GM23338 (cell line): ENCODE data around the gene ST8SIA6. TPM values are rescaled to one million over a fixed set of nuclear protein-coding genes. Genes with fewer than 3 reads are reported as not detected.

Experiments
- ATAC-seq: fragments of 200-7000 bp; cut with Tn5 transposase; 3 replicates; pipeline ENCODE4 v1.9.1; 2020
- DNase-seq: peaks from one replicate; pipeline ENCODE4 v3.0.0-alpha.2; 2015; ENCODE audit warnings: low spot score
- H2AFZ ChIP-seq: fragments of 200-600 bp; sonication (generic); 2 replicates; pipeline ENCODE4 v1.8.0; 2016; ENCODE audit warnings: antibody characterized with exemption, mild to moderate bottlenecking, moderate library complexity
- H3F3A ChIP-seq: fragments of 200-600 bp; sonication (generic); replicated peaks from 2 replicates; pipeline ENCODE4 v1.8.0; 2017; ENCODE audit warnings: antibody characterized with exemption, mixed run types, low read depth
- H3K27ac ChIP-seq: fragments of 200-600 bp; sonication (generic); 2 replicates; pipeline ENCODE4 v1.6.1; 2016; ENCODE audit warnings: low read depth
- H3K27me3 ChIP-seq: fragments of 200-600 bp; sonication (generic); 2 replicates; pipeline ENCODE4 v1.8.0; 2016; ENCODE audit warnings: mild to moderate bottlenecking, mixed run types, moderate library complexity; ENCODE audit not compliant: insufficient read depth
- H3K36me3 ChIP-seq: fragments of 200-600 bp; sonication (generic); 2 replicates; pipeline ENCODE4 v1.8.0; 2016; ENCODE audit warnings: mild to moderate bottlenecking; ENCODE audit not compliant: insufficient read depth
- H3K4me1 ChIP-seq: fragments of 200-600 bp; sonication (generic); 2 replicates; pipeline ENCODE4 v1.8.0; 2016; ENCODE audit warnings: mild to moderate bottlenecking, moderate library complexity; ENCODE audit not compliant: insufficient read depth
- H3K4me2 ChIP-seq: fragments of 200-600 bp; sonication (generic); 2 replicates; pipeline ENCODE4 v1.7.1; 2017; ENCODE audit warnings: mixed run types
- H3K4me3 ChIP-seq: fragments of 200-600 bp; sonication (generic); 2 replicates; pipeline ENCODE4 v1.6.1; 2016; ENCODE audit warnings: mixed run types
- H3K79me2 ChIP-seq: fragments of 200-600 bp; sonication (generic); replicated peaks from 2 replicates; pipeline ENCODE4 v1.8.0; 2017; ENCODE audit warnings: mild to moderate bottlenecking; ENCODE audit not compliant: insufficient read depth
- H3K9me2 ChIP-seq: fragments of 200-600 bp; sonication (generic); 2 replicates; pipeline ENCODE4 v1.8.0; 2017; ENCODE audit not compliant: insufficient read depth
- H4K20me1 ChIP-seq: fragments of 200-600 bp; sonication (generic); replicated peaks from 2 replicates; pipeline ENCODE4 v1.8.0; 2017; ENCODE audit warnings: mild to moderate bottlenecking; ENCODE audit not compliant: insufficient read depth
- H3K27ac Mint-ChIP-seq: 2 replicates; pipeline ENCODE4 v1.8.0; 2020; ENCODE audit warnings: inconsistent platforms, mild to moderate bottlenecking, moderate library complexity, mixed read lengths
- H3K27me3 Mint-ChIP-seq: 3 replicates; pipeline ENCODE4 v1.8.0; 2022; ENCODE audit warnings: low read depth, mild to moderate bottlenecking, moderate library complexity, mixed read lengths, inconsistent platforms; ENCODE audit not compliant: insufficient read depth, poor library complexity
- H3K36me3 Mint-ChIP-seq: 3 replicates; pipeline ENCODE4 v1.8.0; 2021; ENCODE audit warnings: low read depth, mild to moderate bottlenecking, inconsistent platforms, moderate library complexity, mixed read lengths
- H3K4me1 Mint-ChIP-seq: 3 replicates; pipeline ENCODE4 v1.8.0; 2020; ENCODE audit warnings: mild to moderate bottlenecking, inconsistent platforms, mixed read lengths
- H3K4me3 Mint-ChIP-seq: 3 replicates; pipeline ENCODE4 v1.8.0; 2021; ENCODE audit warnings: moderate library complexity, mild to moderate bottlenecking, inconsistent platforms, mixed read lengths
- H3K9me3 Mint-ChIP-seq: 3 replicates; pipeline ENCODE4 v1.8.0; 2020; ENCODE audit warnings: moderate library complexity, mild to moderate bottlenecking, inconsistent platforms, mixed read lengths
- CREB1 ChIP-seq: fragments of 250-450 bp; sonication (Bioruptor Pico); IDR thresholded peaks from 2 replicates; pipeline ENCODE4 v1.5.0; 2020; ENCODE audit warnings: low read depth, mild to moderate bottlenecking, moderate library complexity
- EZH2 ChIP-seq: fragments of 200-600 bp; sonication (generic); IDR thresholded peaks from one replicate; pipeline ENCODE4 v1.8.0; 2017; ENCODE audit warnings: antibody characterized with exemption, mild to moderate bottlenecking, low read depth; ENCODE audit not compliant: unreplicated experiment
- EZH2phosphoT487 ChIP-seq: fragments of 200-600 bp; sonication (generic); IDR thresholded peaks from one replicate; pipeline ENCODE4 v1.8.1; 2018; ENCODE audit warnings: antibody characterized with exemption; ENCODE audit not compliant: unreplicated experiment
- JUNB ChIP-seq: IDR thresholded peaks from one replicate; pipeline ENCODE4 v1.6.1; 2016; ENCODE audit warnings: antibody characterized with exemption; ENCODE audit not compliant: unreplicated experiment
- NANOG ChIP-seq: IDR thresholded peaks from 2 replicates; pipeline ENCODE4 v1.6.1; 2016; ENCODE audit warnings: antibody characterized with exemption, borderline replicate concordance
- POLR2AphosphoS5 ChIP-seq: IDR thresholded peaks from 2 replicates; pipeline ENCODE4 v1.6.1; 2016; ENCODE audit warnings: antibody characterized with exemption, low read depth
- STAT1 ChIP-seq: IDR thresholded peaks from one replicate; pipeline ENCODE4 v1.6.1; 2016; ENCODE audit warnings: antibody characterized with exemption; ENCODE audit not compliant: unreplicated experiment
- ZNF331 ChIP-seq: fragments of 250-450 bp; sonication (Bioruptor Pico); IDR thresholded peaks from 2 replicates; pipeline ENCODE4 v1.5.0; 2020; ENCODE audit warnings: low read depth, mild to moderate bottlenecking, moderate library complexity
- ZNF462 ChIP-seq: fragments of 250-450 bp; sonication (Bioruptor Pico); IDR thresholded peaks from 2 replicates; pipeline ENCODE4 v1.5.0; 2020; ENCODE audit warnings: mild to moderate bottlenecking, moderate library complexity
- polyA plus RNA-seq: library from polyadenylated mRNA; unstranded; fragments of >200 nt; fragmentation: Nextera tagmentation; extraction: Ambion mirVana; gene quantifications from 2 replicates; pipeline ENCODE4 v1.2.1, GENCODE V29; 2016
- total RNA-seq: library from RNA; depleted of rRNA; stranded (reverse); fragments of >200 nt; shearing (Covaris generic); gene quantifications from 2 replicates; pipeline ENCODE4 v1.2.3, GENCODE V29; 2014
- TF ChIP-seq, protein P1 (sequence below): IDR thresholded peaks from one replicate; pipeline ENCODE4 v1.6.1; 2018; ENCODE audit warnings: antibody characterized with exemption; ENCODE audit not compliant: unreplicated experiment
- TF ChIP-seq, protein P2 (sequence below), 2 experiments: fragments of 200-600 bp in 1 of 2; sonication (generic) in 1 of 2; conservative IDR thresholded peaks; 2 replicates each; pipeline versions ENCODE4 v1.5.1 to v1.6.1; 2016 to 2017; ENCODE audit warnings: antibody characterized with exemption in 2 of 2, low read depth in 2 of 2, mild to moderate bottlenecking in 2 of 2, moderate library complexity in 1 of 2

Gene ST8SIA6
- total and polyA plus RNA-seq, 2 experiments from 2014 or later: 1.6 to 2.3 TPM

DNA sequence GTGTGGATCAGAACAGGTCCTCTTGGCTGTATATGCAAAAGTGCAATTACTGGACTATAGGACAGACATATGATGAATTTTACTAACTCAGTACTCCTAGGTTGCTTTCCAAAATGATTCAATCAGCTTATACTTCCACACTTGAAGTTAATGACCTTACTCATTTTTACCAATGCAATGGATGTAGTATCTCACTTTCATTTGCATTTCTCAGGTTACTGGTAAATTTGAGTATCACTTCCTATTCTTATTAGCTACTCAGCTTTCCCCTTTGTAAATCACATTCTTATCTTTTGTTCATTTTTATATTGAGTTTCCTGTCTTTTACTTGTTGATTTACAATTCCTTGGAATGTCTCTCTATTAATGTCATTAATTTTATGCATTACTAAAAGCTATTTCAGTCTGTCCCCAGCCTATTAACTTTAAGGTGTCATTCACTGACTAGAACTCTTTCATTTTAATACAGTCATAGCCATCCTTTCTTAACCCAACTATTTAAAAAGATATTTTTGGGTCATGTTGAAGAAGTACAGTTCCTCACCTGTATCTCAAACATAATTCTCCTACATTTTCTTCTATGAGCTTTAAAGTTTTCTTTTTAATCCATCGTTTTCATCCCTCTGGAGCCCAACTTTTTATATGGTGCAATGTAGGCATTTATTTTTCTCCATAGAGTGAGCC is 137.8 kb downstream of the ST8SIA6 start:
- Histone ChIP-seq H3F3A (no peaks in the 10 kb centered on the region), H3K27ac (no peak overlapping the region), H4K20me1 (no peaks in the 10 kb centered on the region), H3K9me2 (no peaks in the 10 kb centered on the region), H3K4me2 (no peak overlapping the region), H3K27me3 (no peaks in the 10 kb centered on the region), H3K4me1 (no peaks in the 10 kb centered on the region), H3K36me3 (no peaks in the 10 kb centered on the region), H3K79me2 (no peaks in the 10 kb centered on the region), H3K4me3 (no peak overlapping the region), H2AFZ (no peak overlapping the region)
- no peaks in the 10 kb centered on the region for H3K9me3 Mint-ChIP-seq
- H3K27me3 Mint-ChIP-seq: no peaks in the 10 kb centered on the region
- DNase-seq (no peak), ATAC-seq (no peak)
- no peaks in the 10 kb centered on the region for H3K36me3 Mint-ChIP-seq
- no peak overlapping the region for H3K27ac Mint-ChIP-seq
- no peak overlapping the region for H3K4me3 Mint-ChIP-seq
- H3K4me1 Mint-ChIP-seq: peaks cover 4% of the 10 kb centered on the region; the same call in 1 of the 3 replicates
- TF ChIP-seq, protein P1, sequence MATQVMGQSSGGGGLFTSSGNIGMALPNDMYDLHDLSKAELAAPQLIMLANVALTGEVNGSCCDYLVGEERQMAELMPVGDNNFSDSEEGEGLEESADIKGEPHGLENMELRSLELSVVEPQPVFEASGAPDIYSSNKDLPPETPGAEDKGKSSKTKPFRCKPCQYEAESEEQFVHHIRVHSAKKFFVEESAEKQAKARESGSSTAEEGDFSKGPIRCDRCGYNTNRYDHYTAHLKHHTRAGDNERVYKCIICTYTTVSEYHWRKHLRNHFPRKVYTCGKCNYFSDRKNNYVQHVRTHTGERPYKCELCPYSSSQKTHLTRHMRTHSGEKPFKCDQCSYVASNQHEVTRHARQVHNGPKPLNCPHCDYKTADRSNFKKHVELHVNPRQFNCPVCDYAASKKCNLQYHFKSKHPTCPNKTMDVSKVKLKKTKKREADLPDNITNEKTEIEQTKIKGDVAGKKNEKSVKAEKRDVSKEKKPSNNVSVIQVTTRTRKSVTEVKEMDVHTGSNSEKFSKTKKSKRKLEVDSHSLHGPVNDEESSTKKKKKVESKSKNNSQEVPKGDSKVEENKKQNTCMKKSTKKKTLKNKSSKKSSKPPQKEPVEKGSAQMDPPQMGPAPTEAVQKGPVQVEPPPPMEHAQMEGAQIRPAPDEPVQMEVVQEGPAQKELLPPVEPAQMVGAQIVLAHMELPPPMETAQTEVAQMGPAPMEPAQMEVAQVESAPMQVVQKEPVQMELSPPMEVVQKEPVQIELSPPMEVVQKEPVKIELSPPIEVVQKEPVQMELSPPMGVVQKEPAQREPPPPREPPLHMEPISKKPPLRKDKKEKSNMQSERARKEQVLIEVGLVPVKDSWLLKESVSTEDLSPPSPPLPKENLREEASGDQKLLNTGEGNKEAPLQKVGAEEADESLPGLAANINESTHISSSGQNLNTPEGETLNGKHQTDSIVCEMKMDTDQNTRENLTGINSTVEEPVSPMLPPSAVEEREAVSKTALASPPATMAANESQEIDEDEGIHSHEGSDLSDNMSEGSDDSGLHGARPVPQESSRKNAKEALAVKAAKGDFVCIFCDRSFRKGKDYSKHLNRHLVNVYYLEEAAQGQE: no peak
- TF ChIP-seq CREB1 (CRISPR knock-in tag): no peak

DNA sequence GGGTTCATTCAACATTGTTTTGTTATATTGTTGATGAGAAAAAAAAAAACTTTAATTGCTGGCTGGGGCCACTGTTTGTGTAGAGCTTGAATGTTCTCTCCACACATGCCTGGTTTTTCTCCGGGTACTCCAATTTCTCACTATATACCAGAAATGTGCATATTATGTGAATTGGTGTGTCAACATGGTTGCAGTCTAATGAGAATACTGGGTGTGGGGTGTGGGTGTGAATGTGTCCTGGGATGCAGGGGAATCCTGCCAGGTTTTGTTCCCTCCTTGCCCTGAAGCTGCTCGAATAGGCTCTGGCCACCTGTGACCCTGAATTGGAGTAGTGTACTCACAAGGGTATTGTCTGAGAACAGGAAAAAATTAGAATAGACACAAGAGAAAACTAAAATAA is 145.0 kb downstream of the ST8SIA6 start:
- no peak overlapping the region for H3K4me3 ChIP-seq
- H3K4me1 ChIP-seq: no peaks in the 10 kb centered on the region
- no peaks in the 10 kb centered on the region for H3F3A ChIP-seq
- H3K27me3 ChIP-seq: no peaks in the 10 kb centered on the region
- H4K20me1 ChIP-seq: no peaks in the 10 kb centered on the region
- H3K27ac ChIP-seq: no peak overlapping the region
- no peak overlapping the region for H3K4me2 ChIP-seq
- Mint-ChIP-seq H3K4me3 (no peak overlapping the region), H3K36me3 (no peaks in the 10 kb centered on the region), H3K9me3 (no peaks in the 10 kb centered on the region), H3K4me1 (no peaks in the 10 kb centered on the region), H3K27ac (no peak overlapping the region), H3K27me3 (peaks cover 2% of the 10 kb centered on the region)
- no peak for ATAC-seq
- H3K9me2 ChIP-seq: no peaks in the 10 kb centered on the region
- no peaks in the 10 kb centered on the region for H3K79me2 ChIP-seq
- DNase-seq: no peak
- H2AFZ ChIP-seq: no peak overlapping the region
- H3K36me3 ChIP-seq: no peaks in the 10 kb centered on the region
- no peak for TF ChIP-seq JUNB
- TF ChIP-seq, protein P2, sequence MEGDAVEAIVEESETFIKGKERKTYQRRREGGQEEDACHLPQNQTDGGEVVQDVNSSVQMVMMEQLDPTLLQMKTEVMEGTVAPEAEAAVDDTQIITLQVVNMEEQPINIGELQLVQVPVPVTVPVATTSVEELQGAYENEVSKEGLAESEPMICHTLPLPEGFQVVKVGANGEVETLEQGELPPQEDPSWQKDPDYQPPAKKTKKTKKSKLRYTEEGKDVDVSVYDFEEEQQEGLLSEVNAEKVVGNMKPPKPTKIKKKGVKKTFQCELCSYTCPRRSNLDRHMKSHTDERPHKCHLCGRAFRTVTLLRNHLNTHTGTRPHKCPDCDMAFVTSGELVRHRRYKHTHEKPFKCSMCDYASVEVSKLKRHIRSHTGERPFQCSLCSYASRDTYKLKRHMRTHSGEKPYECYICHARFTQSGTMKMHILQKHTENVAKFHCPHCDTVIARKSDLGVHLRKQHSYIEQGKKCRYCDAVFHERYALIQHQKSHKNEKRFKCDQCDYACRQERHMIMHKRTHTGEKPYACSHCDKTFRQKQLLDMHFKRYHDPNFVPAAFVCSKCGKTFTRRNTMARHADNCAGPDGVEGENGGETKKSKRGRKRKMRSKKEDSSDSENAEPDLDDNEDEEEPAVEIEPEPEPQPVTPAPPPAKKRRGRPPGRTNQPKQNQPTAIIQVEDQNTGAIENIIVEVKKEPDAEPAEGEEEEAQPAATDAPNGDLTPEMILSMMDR (conservative IDR thresholded peaks at IDR 0.05; ENCODE audit: low read depth in 2 of 2): no peak
- TF ChIP-seq POLR2AphosphoS5: no peak
- TF ChIP-seq EZH2: no peak
- no peak for TF ChIP-seq STAT1
- TF ChIP-seq NANOG: no peak
- TF ChIP-seq ZNF331 (CRISPR knock-in tag): no peak
- no peak for TF ChIP-seq ZNF462 (CRISPR knock-in tag)
- TF ChIP-seq EZH2phosphoT487: no peak
